CD4-positive, alpha-beta T cell (primary cell): ENCODE data around the gene PSMA4. TPM values are rescaled to one million over a fixed set of nuclear protein-coding genes. Genes with fewer than 3 reads are reported as not detected.

ENCODE experiments used
- ATAC-seq: fragments of 200-7000 bp; cut with Tn5 transposase; one replicate; pipeline ENCODE4 v1.10.0; 2022; ENCODE audit warnings: mild to moderate bottlenecking; ENCODE audit not compliant: poor library complexity
- CTCF ChIA-PET: fragments of 350-600 bp; sonication (Branson Sonifier 250); formaldehyde crosslinking; loops from one replicate; lab custom pipeline; 2021; ENCODE audit warnings: antibody characterized with exemption, inconsistent platforms; lab: Charles Lee
- POLR2A ChIA-PET: fragments of 350-600 bp; sonication (Branson Sonifier 250); formaldehyde crosslinking; loops from one replicate; lab custom pipeline; 2021; ENCODE audit warnings: antibody characterized with exemption, inconsistent platforms; lab: Charles Lee
- DNase-seq, 14 experiments: peaks; one replicate each; pipeline ENCODE4 v3.0.0-alpha.2; 2013 to 2020; ENCODE audit warnings: mixed read lengths in 2 of 14
- H3K27ac ChIP-seq, 2 donors: one replicate each; pipeline versions ENCODE4 v1.5.1 to v1.7.0; 2013; ENCODE audit warnings: low read length in 2 of 2, low read depth in 1 of 2, mild to moderate bottlenecking in 1 of 2
- H3K27me3 ChIP-seq, 2 experiments: 1 replicate in 1 of 2; 2 replicates in 1 of 2; pipeline versions ENCODE4 v1.6.1 to v1.7.0; 2013; ENCODE audit warnings: low read length in 2 of 2, control low read depth in 1 of 2, mild to moderate bottlenecking in 1 of 2, moderate library complexity in 1 of 2; ENCODE audit not compliant: insufficient read depth in 2 of 2, control insufficient read depth in 1 of 2
- H3K36me3 ChIP-seq: one replicate; pipeline ENCODE4 v1.6.1; 2013; ENCODE audit warnings: low read length, control low read depth; ENCODE audit not compliant: insufficient read depth
- H3K4me1 ChIP-seq: one replicate; pipeline ENCODE4 v1.6.1; 2013; ENCODE audit warnings: low read length, control low read depth; ENCODE audit not compliant: insufficient read depth
- H3K4me3 ChIP-seq: one replicate; pipeline ENCODE4 v1.5.1; 2013; ENCODE audit warnings: mild to moderate bottlenecking, low read length, moderate library complexity
- H3K9me3 ChIP-seq, 2 experiments: 1 replicate in 1 of 2; 2 replicates in 1 of 2; pipeline versions ENCODE4 v1.6.1 to v1.7.0; 2013; ENCODE audit warnings: low read length in 2 of 2, mild to moderate bottlenecking in 2 of 2, control low read depth in 1 of 2, moderate library complexity in 1 of 2; ENCODE audit not compliant: control insufficient read depth in 1 of 2, insufficient read depth in 1 of 2
- H3K27ac Mint-ChIP-seq: one replicate; pipeline ENCODE4 v1.8.0; 2020; ENCODE audit warnings: mixed read lengths
- H3K27me3 Mint-ChIP-seq: one replicate; pipeline ENCODE4 v1.8.0; 2021; ENCODE audit warnings: mixed read lengths
- H3K36me3 Mint-ChIP-seq: one replicate; pipeline ENCODE4 v1.8.0; 2021; ENCODE audit warnings: low read depth, mixed read lengths
- H3K4me1 Mint-ChIP-seq: one replicate; pipeline ENCODE4 v1.8.0; 2021; ENCODE audit warnings: low read depth, mixed read lengths
- H3K4me3 Mint-ChIP-seq: one replicate; pipeline ENCODE4 v1.8.0; 2020; ENCODE audit warnings: mild to moderate bottlenecking, mixed read lengths
- H3K9me3 Mint-ChIP-seq: one replicate; pipeline ENCODE4 v1.8.0; 2020; ENCODE audit warnings: mixed read lengths
- intact Hi-C, 2 experiments: fragments of 100-400 bp; cut with DNase I in 1 of 2; cut with micrococcal nuclease in 1 of 2; formaldehyde crosslinking; loops; one replicate each; pipeline versions ENCODE4 v1.15.1 to v1.9.0; 2023 to 2025; cut with DNase I, micrococcal nuclease
- total RNA-seq, 174 experiments: library from RNA in 2 of 174; stranded (reverse) in 2 of 174; gene quantifications; one replicate each; pipeline ENCODE4 v1.2.3 and lab custom pipeline; 2021 to 2026
- TF ChIP-seq, protein P1 (sequence below): fragments of 200-600 bp; IDR thresholded peaks from one replicate; pipeline ENCODE4 v1.8.0; 2022; ENCODE audit warnings: antibody characterized with exemption, mild to moderate bottlenecking

PSMA4 gene
- total RNA-seq, 2 experiments from 2014 or later: 65.5 to 66.4 TPM

DNA sequence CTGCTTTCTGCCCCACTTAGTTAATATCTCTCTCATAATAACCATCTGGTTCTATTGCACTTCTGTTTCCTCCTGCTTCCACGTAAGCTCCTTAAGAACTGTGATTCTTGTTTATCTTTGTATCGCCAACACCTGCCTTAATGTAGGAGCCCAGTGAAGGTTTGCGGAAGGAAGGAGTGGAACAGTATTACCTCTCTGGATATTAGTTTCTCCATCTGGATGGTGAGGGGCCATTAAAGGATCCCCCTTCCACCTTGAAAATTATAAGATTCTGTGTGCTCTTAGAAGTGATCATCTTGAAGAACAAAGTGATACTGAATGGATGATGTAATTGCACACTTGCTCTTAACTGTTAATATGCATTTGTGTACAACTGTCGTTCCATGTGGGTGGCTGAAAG, 27.3 kb downstream of the PSMA4 start:
- no peaks in the 10 kb centered on the region for H3K36me3 Mint-ChIP-seq
- POLR2A ChIA-PET: no interaction called here
- intact Hi-C loops: no loop called here
- DNase-seq (no peak), ATAC-seq (no peak)
- TF ChIP-seq, protein P1, sequence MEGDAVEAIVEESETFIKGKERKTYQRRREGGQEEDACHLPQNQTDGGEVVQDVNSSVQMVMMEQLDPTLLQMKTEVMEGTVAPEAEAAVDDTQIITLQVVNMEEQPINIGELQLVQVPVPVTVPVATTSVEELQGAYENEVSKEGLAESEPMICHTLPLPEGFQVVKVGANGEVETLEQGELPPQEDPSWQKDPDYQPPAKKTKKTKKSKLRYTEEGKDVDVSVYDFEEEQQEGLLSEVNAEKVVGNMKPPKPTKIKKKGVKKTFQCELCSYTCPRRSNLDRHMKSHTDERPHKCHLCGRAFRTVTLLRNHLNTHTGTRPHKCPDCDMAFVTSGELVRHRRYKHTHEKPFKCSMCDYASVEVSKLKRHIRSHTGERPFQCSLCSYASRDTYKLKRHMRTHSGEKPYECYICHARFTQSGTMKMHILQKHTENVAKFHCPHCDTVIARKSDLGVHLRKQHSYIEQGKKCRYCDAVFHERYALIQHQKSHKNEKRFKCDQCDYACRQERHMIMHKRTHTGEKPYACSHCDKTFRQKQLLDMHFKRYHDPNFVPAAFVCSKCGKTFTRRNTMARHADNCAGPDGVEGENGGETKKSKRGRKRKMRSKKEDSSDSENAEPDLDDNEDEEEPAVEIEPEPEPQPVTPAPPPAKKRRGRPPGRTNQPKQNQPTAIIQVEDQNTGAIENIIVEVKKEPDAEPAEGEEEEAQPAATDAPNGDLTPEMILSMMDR: no peak
- Histone ChIP-seq H3K4me3 (no peak overlapping the region), H3K27me3 (no peaks in the 10 kb centered on the region), H3K9me3 (no peaks in the 10 kb centered on the region), H3K4me1 (peaks cover 18% of the 10 kb centered on the region), H3K36me3 (no peaks in the 10 kb centered on the region), H3K27ac (no peak overlapping the region)
- H3K27me3 Mint-ChIP-seq: peaks cover 22% of the 10 kb centered on the region
- H3K27ac Mint-ChIP-seq: no peak overlapping the region
- peaks cover 21% of the 10 kb centered on the region for H3K4me1 Mint-ChIP-seq
- H3K4me3 Mint-ChIP-seq: peak overlapping the region; percentile 26
- H3K9me3 Mint-ChIP-seq: no peaks in the 10 kb centered on the region
- CTCF ChIA-PET: no interaction called here

DNA sequence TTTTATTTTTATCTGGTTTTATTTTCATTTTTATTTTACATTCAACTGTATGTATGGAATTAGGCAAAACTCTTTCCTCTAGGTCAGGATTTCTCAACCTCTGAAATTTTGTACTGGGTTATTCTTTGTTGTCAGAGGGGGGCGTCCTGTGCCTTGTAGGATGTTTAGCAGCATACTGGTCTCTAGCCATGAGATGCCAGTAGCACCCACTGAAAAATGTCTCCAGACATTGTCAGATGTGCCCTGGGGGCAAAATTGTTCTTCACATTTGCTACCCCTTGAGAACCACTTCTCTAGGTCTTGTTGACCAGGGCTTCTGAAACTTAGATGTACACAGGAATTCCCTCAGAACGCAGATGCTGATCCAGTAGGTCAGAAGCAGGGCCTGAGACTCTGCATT, 30.5 kb downstream of the PSMA4 start:
- Histone ChIP-seq H3K27ac (no peak overlapping the region), H3K27me3 (no peaks in the 10 kb centered on the region), H3K4me1 (peaks cover 7% of the 10 kb centered on the region), H3K4me3 (no peak overlapping the region), H3K36me3 (no peaks in the 10 kb centered on the region), H3K9me3 (no peaks in the 10 kb centered on the region)
- H3K36me3 Mint-ChIP-seq: no peaks in the 10 kb centered on the region
- CTCF ChIA-PET: no interaction called here
- DNase-seq: no peak
- H3K27ac Mint-ChIP-seq: no peak overlapping the region
- TF ChIP-seq, protein P1: no peak
- intact Hi-C loops: no loop called here
- ATAC-seq: no peak
- H3K4me1 Mint-ChIP-seq: peaks cover 9% of the 10 kb centered on the region
- no peak overlapping the region for H3K4me3 Mint-ChIP-seq
- H3K27me3 Mint-ChIP-seq: peaks cover 22% of the 10 kb centered on the region
- POLR2A ChIA-PET: interaction anchor here (0.6 kb wide), 1 partner anchor 436 kb away, joined by 5 read pairs; no protein-coding TSS in a partner anchor
- no peaks in the 10 kb centered on the region for H3K9me3 Mint-ChIP-seq

DNA sequence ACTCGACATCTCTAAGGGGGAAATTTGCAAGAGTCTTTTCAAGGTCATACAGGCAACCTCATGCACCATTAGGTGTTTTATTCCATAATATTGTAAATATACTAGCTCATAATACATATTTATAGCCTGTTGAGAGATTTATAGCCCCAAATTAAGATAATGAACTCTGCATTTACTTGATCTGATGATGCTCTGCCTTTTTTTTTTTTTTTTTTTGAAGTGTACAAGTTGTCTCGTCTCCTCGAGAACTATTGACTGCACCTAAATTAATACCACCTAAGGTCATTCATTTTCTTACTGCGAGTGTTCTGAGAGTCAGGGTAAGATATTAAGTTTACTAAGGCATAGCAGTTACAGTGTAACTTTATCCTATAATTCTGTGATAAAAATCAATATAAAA, 31.1 kb downstream of the PSMA4 start:
- Mint-ChIP-seq H3K4me1 (peaks cover 3% of the 10 kb centered on the region), H3K4me3 (no peak overlapping the region), H3K27ac (no peak overlapping the region), H3K36me3 (no peaks in the 10 kb centered on the region), H3K27me3 (peaks cover 18% of the 10 kb centered on the region), H3K9me3 (no peaks in the 10 kb centered on the region)
- Histone ChIP-seq H3K27ac (no peak overlapping the region), H3K9me3 (no peaks in the 10 kb centered on the region), H3K4me3 (no peak overlapping the region), H3K27me3 (no peaks in the 10 kb centered on the region), H3K36me3 (no peaks in the 10 kb centered on the region), H3K4me1 (peaks cover under 1% of the 10 kb centered on the region)
- DNase-seq (no peak), ATAC-seq (no peak)
- POLR2A ChIA-PET: interaction anchor here (0.6 kb wide), 1 partner anchor 437 kb away, joined by 5 read pairs; no protein-coding TSS in a partner anchor
- TF ChIP-seq, protein P1: no peak
- intact Hi-C loops: no loop called here
- CTCF ChIA-PET: interaction anchor here (0.6 kb wide), 1 partner anchor 16 kb away, joined by 3 read pairs; no protein-coding TSS in a partner anchor
